Kidney (tissue), 14 donors: ENCODE measurements around the gene ZNF100. TPM values are rescaled to one million over a fixed set of nuclear protein-coding genes. Genes with fewer than 3 reads are reported as not detected.
"Not testable (repeated sequence)": the region's sequence is repeated elsewhere in the genome, so short reads cannot be mapped to it uniquely, and the experiment has no call there.

Source experiments
- DNase-seq, 5 donors: peaks; one replicate each; pipeline ENCODE4 v3.0.0-alpha.2; 2013 to 2020
- FAIRE-seq: peaks from 2 replicates; lab custom pipeline; 2012; peaks lifted over from hg19 to GRCh38; lab: Jason Lieb, UNC
- H3K27ac ChIP-seq, 2 donors: one replicate each; pipeline ENCODE4 v1.7.0; 2013; ENCODE audit warnings: low read depth in 2 of 2, low read length in 2 of 2, inconsistent platforms in 1 of 2
- H3K27me3 ChIP-seq: one replicate; pipeline ENCODE4 v1.7.1; 2013; ENCODE audit warnings: low read length, inconsistent platforms; ENCODE audit not compliant: control insufficient read depth, insufficient read depth
- H3K36me3 ChIP-seq, 3 donors: one replicate each; pipeline versions ENCODE4 v1.7.0 to v1.7.1; 2013; ENCODE audit warnings: low read length in 3 of 3, control low read depth in 1 of 3, inconsistent platforms in 1 of 3; ENCODE audit not compliant: insufficient read depth in 3 of 3, control insufficient read depth in 2 of 3
- H3K4me1 ChIP-seq, 3 donors: one replicate each; pipeline versions ENCODE4 v1.7.0 to v1.7.1; 2013; ENCODE audit warnings: low read length in 3 of 3, inconsistent platforms in 1 of 3, low read depth in 1 of 3; ENCODE audit not compliant: control insufficient read depth in 2 of 3, insufficient read depth in 2 of 3
- H3K4me3 ChIP-seq, 3 donors: one replicate each; pipeline versions ENCODE4 v1.7.0 to v1.8.1; 2013; ENCODE audit warnings: low read length in 3 of 3, control low read depth in 1 of 3, inconsistent platforms in 1 of 3
- H3K9ac ChIP-seq, 3 donors: one replicate each; pipeline versions ENCODE4 v1.7.0 to v1.7.1; 2013; ENCODE audit warnings: low read length in 3 of 3, control low read depth in 1 of 3, inconsistent platforms in 1 of 3
- H3K9me3 ChIP-seq, 3 donors: one replicate each; pipeline versions ENCODE4 v1.7.0 to v1.7.1; 2013; ENCODE audit warnings: low read length in 3 of 3, control low read depth in 1 of 3, inconsistent platforms in 1 of 3; ENCODE audit not compliant: control insufficient read depth in 2 of 3, insufficient read depth in 1 of 3
- CTCF ChIP-seq: IDR thresholded peaks from 3 replicates; pipeline ENCODE4 v1.5.1; 2012; ENCODE audit warnings: mild to moderate bottlenecking, moderate library complexity, borderline replicate concordance; ENCODE audit not compliant: insufficient read depth; ENCODE audit errors: extremely low read depth
- intact Hi-C: fragments of 100-400 bp; cut with DNase I; formaldehyde crosslinking; loops from one replicate; pipeline ENCODE4 v1.11.1; 2022
- polyA plus RNA-seq: library from polyadenylated mRNA; stranded (reverse); fragments of 350-450 nt; fragmentation: Illumina TruSeq; extraction: RNeasy Lipid Tissue Mini Kit (QIAGEN cat#74804); gene quantifications from one replicate; pipeline ENCODE4 v1.2.3, GENCODE V29; 2014; ENCODE audit warnings: low read depth, low replicate concordance; ENCODE audit not compliant: insufficient read depth
- total RNA-seq: library from RNA; stranded (reverse); fragmentation: NEBNext Ultra II Directional; extraction: Animal tissue kit (Norgen Biotek cat#: 25700); gene quantifications from one replicate; pipeline ENCODE4 v1.2.1, GENCODE V29; 2021
- donor health status: control.
- donor health status: control.
- donor health status: control.
- donor health status: control.
- donor health status: control.
- donor health status: DM: yes; HTN: yes; CAD: no.
- donor health status: Normal renal cell carcinoma (clear cell type).

ZNF100 gene
- total and polyA plus RNA-seq, 2 donors from 2014 or later, result 1.1 to 15.7 TPM

GRCh38 chr19:21765151-21765550, 2.2 kb downstream of the ZNF100 start:
- FAIRE-seq, result no peak

GRCh38 chr19:21761547-21761946, 5.8 kb downstream of the ZNF100 start:
- DNase-seq, H3K4me3 ChIP-seq, H3K27me3 ChIP-seq, H3K9me3 ChIP-seq, H3K27ac ChIP-seq, intact Hi-C loops, H3K4me1 ChIP-seq, H3K9ac ChIP-seq, FAIRE-seq: not testable (repeated sequence)
- H3K36me3 ChIP-seq, result peaks cover 0 to 19% (median 2%) of the 10 kb centered on the region in 3 donors

More at GRCh38 chr19:21765151-21765550, 2.2 kb downstream of the ZNF100 start:
- intact Hi-C loops, result no loop called here
- DNase-seq, result no peak
- H3K9me3 ChIP-seq, result no peaks in the 10 kb centered on the region
- no peaks in the 10 kb centered on the region for H3K4me1 ChIP-seq
- H3K9ac ChIP-seq, result no peak overlapping the region
- no peak for TF ChIP-seq CTCF
- H3K36me3 ChIP-seq, result peaks cover 0 to 8% (median 2%) of the 10 kb centered on the region in 3 donors
- H3K27me3 ChIP-seq, result no peaks in the 10 kb centered on the region
- no peak overlapping the region for H3K4me3 ChIP-seq
- H3K27ac ChIP-seq, result no peak overlapping the region

GRCh38 chr19:21758296-21758695, 9.1 kb downstream of the ZNF100 start:
- intact Hi-C loops, result no loop called here
- FAIRE-seq, result no peak
- H3K36me3 ChIP-seq, result peaks cover 0 to 16% (median 4%) of the 10 kb centered on the region in 3 donors
- H3K4me1 ChIP-seq, result no peaks in the 10 kb centered on the region
- no peak overlapping the region for H3K4me3 ChIP-seq
- no peaks in the 10 kb centered on the region for H3K27me3 ChIP-seq
- no peaks in the 10 kb centered on the region for H3K9me3 ChIP-seq
- H3K27ac ChIP-seq, result no peak overlapping the region
- H3K9ac ChIP-seq, result no peak overlapping the region
- DNase-seq, result no peak
- no peak for TF ChIP-seq CTCF

GRCh38 chr19:21755555-21755954, 11.8 kb downstream of the ZNF100 start:
- peaks cover 2 to 22% (median 4%) of the 10 kb centered on the region in 3 donors for H3K36me3 ChIP-seq
- H3K9ac ChIP-seq, H3K9me3 ChIP-seq, intact Hi-C loops, H3K27me3 ChIP-seq, DNase-seq, FAIRE-seq, H3K4me1 ChIP-seq, H3K27ac ChIP-seq, H3K4me3 ChIP-seq: not testable (repeated sequence)

GRCh38 chr19:21751384-21751783, 16.0 kb downstream of the ZNF100 start:
- no peak overlapping the region for H3K9ac ChIP-seq
- FAIRE-seq, result no peak
- H3K27ac ChIP-seq, result no peak overlapping the region
- no peaks in the 10 kb centered on the region for H3K9me3 ChIP-seq
- no peak for DNase-seq
- no peak for TF ChIP-seq CTCF
- peaks cover 2 to 11% (median 4%) of the 10 kb centered on the region in 3 donors for H3K36me3 ChIP-seq
- intact Hi-C loops, result no loop called here
- no peaks in the 10 kb centered on the region for H3K4me1 ChIP-seq
- no peaks in the 10 kb centered on the region for H3K27me3 ChIP-seq
- no peak overlapping the region for H3K4me3 ChIP-seq
